GM19351 (cell line): Measurements from ENCODE around the gene SIN3A.
"Not testable (repeated sequence)": the region's sequence is repeated elsewhere in the genome, so short reads cannot be mapped to it uniquely, and the experiment has no call there.

Experiments
- ATAC-seq: cut with Tn5 transposase; IDR thresholded peaks from one replicate; pipeline ENCODE4 v1.9.1; 2021; ENCODE audit warnings: mild to moderate bottlenecking, moderate library complexity; ENCODE audit not compliant: unreplicated experiment

SIN3A gene

DNA sequence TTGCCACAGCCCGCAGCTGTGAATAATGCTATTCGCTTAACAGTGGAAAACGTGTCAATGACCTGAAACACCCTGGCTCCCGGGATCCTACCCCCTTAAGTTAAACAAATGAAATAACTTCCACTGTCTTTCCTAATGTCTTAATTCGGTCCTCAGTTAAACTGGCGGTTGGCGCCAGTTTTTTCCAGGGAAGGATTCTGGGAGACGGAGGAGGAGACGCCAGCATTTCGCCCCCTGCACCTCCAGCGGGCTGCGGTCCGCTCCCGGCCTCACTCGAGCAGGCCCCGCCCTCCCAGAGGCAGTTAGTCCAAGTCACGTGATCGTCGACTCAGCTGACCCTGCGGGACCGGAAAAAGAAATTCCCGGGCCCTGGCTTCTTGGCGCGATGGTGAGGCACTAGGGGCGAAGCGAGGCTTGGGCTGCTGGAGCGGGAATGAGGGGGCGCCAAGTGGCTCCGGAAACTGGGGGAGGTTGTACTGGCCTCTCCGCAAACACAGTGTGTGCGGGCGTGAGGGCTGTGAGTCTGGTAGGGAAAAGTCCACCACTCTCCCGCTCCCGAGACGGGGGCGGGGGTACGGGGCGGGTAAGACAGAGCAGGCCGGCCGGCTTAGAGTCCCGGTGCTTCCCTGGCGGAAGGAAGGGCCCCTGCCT is 115.7 kb downstream of the SIN3A start, which contains the start of gene COMMD4:
Gene COMMD4, plus strand, starts transcription at position 359 of the 651 bp plus-strand sequence. Its CDS starts 27 bp downstream, at position 386.
- ATAC-seq = no peak

DNA sequence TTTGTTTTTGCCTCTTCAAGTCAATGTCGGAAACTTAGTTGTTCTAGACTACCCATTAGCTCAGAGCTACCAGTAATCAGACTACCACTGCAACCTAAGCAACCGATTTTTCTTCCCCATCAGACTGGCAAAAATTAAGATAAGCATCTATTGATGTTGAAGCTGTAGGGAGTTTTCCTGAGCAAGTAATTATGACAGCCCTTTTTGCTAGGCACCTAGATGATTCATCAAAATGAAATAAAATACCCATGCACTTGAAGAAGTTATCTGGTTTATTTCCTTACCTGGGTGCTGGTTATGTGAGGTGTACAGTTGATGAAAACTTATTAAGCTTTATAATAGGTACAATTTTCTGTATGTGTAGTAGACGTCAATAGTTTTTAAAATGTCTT is 116.2 kb downstream of the SIN3A start:
- no peak for ATAC-seq

DNA sequence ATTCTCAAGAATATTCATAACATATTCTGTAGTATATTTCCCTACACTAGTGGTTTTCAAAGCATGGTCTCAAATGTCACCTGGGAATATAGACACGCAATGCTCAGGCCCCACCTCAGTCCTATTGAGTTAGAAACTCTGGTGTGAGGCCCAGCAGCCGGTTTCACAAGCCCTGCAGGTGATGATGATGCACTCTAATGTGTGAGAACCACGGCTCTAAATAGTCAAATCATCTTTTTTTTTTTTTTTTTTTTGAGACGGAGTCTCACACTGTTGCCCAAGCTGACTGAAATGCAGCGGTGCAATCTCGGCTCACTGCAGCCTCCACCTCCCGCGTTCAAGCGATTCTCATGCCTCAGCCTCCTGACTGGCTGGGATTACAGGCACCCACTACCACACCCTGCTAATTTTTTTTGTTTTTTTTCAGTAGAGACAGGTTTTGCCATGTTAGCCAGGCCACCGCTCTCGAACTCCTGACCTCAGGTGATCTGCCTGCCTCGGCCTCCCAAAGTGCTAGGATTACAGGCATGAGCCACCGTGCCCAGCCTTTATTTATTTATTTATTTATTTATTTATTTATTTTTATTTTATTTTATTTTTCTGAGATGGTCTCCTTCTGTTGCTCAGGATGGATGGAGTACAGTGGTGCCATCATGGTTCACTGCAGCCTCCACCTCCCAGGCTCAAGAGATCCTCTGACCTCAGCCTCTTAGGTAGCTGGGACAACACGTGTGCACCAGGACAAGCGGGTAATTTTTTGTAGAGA is 117.7 kb downstream of the SIN3A start:
- not testable (repeated sequence) for ATAC-seq

DNA sequence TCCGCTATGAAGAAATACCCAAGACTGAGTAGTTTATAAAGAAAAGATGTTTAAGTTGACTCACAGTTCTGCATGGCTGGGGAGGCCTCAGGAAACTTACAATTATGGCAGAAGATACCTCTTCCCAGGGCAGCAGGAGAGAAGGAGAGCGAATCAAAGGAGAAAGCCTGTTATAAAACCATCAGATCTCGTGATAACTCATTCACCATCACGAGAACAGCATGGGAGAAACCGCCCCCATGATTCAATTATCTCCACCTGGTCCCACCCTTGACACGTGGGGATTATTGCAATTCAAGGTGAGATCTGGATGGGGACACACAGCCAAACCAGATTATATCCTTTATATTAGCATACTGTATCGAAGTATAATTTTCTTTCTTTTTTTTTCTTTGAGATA is 119.4 kb downstream of the SIN3A start:
- ATAC-seq = not testable (repeated sequence)

DNA sequence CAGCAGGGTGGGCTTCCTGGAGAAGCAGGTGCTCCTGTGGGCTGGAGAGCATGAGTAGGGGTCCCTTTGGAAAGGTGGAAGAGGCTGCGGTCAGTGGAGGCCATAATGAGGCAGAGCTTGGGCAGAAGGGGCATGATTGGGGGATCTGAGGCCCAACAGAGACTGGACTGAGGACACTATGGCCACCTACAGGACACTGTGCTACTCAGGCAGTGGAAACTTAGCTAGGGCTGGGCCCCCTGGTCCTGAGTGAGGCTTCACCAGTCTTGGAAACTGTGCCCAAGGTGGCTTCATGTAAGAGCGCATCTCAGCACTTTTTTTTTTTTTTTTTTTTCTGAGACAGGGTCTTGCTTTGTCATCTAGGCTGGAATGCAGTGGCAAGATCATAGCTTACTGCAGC is 121.9 kb downstream of the SIN3A start:
- no peak for ATAC-seq

DNA sequence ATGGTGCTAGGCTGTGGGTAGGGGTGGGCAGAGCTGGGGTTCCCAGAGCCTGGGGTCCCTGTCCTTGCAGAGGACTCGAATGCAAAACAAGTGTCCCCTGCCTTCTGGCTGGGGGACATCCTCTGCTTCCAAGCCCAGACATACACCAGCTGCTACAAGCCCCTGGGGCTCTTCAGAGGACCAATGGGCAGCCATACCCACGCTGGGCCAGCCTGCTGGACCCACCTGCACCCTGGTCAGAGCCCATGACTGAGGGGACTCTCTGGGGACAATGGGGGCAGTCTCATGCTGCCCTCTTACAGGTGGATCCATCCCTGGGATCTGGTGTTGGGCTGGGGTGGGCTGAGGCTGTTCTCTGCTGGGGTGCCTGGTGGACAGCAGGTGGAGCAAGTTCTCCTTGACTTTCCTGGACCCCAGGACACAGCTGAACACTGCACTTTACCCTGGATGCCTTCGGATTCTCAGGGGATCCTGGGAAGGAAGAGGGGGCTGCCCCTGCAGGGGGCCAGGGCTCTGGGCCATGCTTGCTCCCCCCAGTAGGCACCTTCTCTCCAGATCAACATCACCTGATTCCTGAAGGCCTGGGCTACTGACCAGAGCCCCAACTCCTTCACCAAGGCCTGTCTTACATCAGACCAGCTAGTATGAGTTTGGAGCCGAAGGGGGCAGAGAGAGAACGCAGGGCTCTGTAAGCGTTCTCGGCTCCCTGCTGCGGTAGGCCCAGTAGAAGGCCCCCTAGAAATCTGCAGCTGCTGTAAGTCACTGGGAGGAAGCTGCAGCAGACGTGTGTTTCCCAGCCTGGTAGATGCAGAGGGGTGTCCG is 122.8 kb downstream of the SIN3A start:
- no peak for ATAC-seq

DNA sequence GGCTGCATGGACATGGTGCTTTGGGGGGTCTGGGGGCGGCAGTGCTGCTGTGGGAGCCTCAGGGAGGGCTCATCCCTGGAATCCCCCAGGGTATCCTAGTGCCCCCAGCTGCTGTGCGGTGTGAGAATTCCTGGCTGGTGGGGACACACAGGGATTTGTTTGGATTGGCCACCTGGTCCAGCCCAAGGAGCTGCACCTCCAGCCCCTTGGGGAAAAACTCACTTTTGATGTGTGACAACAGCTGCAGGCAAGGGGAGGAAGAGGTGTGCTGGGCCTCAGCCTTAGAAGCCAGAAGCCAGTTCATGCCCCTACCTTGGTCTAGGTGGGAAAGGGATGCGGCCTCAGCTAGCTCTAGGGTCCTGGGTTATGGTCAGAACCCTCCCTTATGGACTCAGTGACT is 124.0 kb downstream of the SIN3A start:
- no peak for ATAC-seq

DNA sequence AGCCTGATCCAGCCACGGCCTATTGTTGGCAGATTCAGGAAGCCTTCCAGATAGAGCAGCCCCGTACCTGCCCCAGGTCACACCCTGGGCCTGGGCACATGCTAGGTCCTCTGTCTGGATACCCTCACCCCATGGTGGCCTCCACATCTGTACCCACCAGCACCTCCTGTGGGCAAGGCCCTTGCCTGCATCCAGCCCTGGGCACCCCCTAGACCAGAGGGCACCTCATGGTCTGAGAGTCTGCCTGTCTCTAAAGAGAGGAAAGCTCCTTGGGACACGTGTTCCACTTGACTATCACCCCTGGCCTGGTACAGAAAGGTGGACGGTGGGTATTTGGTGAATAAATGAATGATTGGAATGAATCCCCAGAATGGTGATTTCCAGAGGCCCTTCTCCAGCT is 124.5 kb downstream of the SIN3A start:
- no peak for ATAC-seq

DNA sequence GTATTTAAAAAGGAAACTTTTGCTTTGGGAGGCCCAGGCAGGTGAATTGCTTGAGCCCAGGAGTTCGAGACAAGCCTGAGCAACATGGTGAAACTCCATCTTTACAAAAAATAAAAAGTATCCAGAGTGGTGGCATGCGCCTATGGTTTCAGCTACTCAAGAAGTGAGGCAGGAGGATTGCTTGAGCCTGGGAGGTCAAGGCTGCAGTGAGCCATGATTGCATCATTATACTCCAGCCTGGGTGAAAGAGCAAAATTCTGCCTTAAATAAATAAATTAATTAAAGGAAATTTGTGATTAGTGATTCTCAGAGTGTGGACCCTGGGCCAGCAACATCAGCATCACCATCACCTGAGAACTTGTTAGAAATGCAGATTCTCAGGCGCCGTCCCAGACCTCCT is 125.6 kb downstream of the SIN3A start:
- no peak for ATAC-seq

DNA sequence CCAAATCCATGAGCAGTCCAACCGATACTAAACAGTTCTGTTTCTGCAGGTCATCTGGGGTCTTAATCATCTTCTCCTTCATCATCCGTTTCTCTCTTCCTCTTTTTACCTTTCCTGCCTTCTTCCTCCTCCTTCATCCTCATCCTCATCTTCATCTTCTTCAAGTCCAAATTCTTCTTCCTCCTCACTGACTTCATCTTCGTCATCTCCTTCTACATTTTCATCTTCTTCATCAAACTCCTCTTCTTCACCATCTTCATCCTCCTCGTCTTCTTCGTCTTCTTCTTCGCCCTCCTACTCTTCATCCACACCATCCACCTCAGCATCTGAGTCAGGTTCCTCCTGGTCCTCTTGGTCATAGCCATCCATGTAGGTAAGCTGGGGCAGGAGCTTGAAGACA is 129.8 kb downstream of the SIN3A start:
- no peak for ATAC-seq
